DMS53 treated with DMSO at 0.1 percent for 48 hours (cell line): ENCODE data around the gene ADH6.
"Not testable (repeated sequence)": the region's sequence is repeated elsewhere in the genome, so short reads cannot be mapped to it uniquely, and the experiment has no call there.

Experiments
- DNase-seq: peaks from one replicate; lab custom pipeline; 2025; ENCODE audit not compliant: unreplicated experiment; lab: John Stamatoyannopoulos, UW

The ADH6 gene

DNA sequence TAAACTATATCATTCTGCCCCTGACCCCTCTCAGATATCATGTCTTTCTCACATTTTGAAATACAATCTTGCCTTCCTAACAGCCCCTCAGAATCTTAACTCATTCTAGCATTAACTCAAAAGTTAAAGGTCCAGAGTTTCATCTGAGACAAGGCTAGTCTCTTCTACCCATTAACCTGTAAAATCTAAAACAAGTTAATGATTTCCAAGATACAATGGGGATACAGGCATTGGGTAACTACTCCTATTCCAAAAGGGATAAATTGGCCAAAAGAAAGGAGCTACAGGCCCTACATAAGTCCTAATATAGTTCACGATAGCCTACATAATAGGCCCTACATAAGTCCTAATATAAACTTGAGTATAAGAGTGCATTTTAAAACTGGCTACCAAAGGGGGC is 18.9 kb downstream of the ADH6 start:
- DNase-seq = no peak

DNA sequence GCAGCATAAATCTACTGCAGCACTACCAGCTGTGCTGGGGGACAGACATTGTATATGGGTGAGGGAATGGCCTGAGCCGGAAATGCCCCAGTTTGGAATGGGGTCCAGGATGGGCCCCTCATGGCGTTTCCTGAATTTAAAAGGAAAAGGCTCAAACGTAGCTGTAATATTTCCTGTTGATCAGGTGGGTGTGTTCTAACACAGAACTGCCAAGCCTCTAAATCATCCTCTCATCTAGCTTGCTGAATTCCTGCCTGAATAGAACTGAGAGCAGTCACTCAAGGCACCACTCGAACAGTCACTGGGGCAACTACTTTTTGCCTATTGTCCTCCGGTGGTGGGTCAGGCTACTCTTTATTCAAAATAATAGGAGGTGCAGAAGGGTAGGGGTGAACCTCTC is 28.7 kb downstream of the ADH6 start:
- no peak for DNase-seq

DNA sequence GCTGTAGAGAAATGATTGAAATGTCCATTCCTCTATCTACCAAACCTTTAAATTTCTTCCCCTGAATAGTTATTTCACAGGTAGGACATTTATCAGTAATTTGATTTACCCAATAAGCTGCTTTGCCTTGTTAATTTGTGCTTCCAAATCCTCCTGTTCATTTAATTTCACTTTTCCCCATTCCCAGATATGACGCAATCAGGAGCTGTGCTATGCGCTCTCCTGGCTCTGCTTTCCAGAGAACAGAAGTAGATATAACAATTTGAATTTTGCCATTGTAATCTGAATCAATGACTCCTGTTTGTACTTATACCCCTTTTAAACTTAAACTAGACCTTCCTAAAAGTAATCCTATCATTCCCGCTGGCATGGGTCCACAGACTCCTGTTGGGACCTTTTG is 29.1 kb downstream of the ADH6 start:
- not testable (repeated sequence) for DNase-seq

DNA sequence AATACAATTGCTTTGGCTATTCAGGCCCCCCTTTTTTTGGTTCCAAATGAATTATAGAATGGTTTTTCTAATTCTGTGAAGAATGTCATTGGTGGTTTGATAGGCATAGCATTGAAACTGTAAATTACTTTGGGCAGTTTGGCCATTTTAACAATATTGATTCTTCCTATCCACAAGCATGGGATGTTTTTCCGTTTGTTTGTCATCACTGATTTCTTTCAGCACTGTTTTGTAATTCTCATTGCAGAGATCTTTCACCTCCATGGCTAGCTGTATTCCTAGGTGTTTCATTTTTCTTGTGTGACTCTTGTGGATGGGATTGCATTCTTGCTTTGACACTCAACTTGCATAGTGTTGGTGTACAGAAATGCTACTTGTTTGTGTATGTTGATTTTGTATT is 33.0 kb downstream of the ADH6 start:
- DNase-seq = no peak

DNA sequence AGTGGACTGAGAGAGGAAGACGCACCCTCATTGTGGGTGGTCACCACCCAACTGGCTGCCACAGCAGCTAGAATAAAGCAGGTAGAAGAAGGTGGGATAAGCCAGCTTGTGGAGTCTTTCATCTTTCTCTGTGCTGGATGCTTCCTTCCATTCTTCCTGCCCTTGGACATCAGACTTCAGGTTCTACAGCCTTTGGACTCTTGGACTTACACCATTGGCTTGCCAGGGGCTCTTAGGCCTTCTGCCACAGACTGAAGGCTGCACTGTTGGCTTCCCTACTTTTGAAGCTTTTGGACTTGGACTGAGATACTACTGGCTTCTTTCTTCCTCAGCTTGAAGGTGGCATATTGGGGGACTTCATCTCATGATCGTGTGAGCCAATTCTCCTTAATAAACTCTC is 33.5 kb downstream of the ADH6 start:
- no peak for DNase-seq

DNA sequence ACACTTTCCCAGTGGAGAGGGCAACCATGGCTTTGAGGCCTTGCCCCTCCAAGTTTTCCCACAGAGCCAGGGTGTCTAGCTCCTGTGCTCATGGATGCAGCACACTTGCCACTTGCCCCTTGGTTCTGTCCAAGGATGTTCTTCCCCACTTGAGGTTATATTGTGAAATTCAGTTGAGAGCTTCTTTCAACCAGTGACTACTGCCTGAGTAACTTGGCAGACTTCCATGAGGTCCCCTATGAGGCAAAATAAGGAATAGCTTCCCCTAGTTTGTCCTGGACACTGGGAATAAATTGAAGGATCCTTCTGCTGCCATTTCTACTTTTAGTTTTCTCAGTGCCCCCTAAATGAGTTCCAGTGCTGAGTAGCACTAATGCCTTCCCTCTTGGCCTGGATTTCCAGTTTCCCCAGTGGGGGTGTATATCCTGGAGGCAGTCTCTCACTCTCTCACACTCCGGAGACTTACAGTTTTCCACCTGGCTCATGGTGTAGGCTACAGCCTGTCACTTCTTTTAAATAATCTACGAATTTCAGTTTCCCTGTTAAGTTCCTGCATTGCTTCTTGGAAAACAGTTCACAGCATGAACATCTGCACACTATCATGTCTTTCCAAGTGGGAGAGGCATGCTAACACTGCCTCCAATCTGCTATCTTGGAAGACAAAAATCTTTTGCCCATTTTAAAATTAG is 38.5 kb downstream of the ADH6 start:
- no peak for DNase-seq

DNA sequence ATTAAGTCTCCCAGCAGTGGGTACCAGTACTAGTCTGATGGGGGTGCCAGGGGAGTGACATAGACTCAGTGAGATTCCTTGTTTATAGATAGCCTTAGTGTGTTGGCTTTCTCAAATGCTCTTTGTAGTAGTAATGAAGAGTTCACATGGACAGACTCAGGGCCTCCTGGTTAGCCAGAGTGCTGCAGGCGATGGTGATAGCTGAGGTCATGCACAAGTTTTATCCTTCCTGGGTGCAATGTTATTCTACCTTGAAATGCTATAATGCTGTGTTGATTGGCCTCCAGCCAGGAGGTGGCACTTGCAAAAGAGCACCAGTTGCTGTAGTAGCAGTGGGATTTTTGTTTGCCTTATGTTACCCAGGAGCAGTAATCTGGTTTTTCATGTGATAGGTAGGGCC is 39.4 kb downstream of the ADH6 start:
- DNase-seq = no peak

DNA sequence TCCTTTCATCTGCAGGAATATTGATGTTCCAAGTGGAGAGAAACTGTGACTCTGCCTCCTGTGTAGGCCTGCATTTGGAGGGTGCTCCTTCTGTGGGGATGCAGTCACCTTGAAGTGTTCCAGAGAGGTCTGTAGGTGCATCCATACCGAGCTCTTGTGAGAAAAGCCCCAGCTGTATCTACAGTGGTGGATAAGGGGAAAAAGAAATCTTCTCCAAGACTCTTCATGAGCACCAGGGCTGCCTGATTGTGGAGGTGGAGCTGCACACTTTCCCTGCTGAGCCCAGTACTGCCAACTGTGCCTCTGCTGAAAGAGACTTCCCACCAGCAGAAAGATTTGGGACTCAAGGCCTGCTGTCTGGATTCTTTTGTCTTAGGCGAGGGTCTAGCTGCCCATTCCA is 39.9 kb downstream of the ADH6 start:
- DNase-seq = no peak

DNA sequence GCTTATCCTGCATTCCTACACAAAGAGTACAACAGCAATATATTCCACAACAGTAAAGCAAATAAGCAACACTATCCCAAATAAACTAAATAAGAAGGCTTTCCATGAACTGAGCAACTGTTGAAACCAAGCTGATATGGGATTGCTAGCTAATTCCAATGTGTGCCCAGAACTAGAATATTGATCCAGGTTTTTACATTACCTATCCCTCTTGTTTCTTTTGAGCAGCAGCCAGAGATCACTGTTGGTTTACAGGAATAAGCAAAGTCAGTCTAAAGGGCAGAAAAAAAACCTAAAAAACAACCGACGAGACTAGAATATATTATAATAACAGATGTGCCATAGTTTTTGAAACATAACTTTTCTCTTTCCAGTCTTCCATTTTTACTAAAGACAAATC is 52.5 kb downstream of the ADH6 start:
- DNase-seq = no peak

DNA sequence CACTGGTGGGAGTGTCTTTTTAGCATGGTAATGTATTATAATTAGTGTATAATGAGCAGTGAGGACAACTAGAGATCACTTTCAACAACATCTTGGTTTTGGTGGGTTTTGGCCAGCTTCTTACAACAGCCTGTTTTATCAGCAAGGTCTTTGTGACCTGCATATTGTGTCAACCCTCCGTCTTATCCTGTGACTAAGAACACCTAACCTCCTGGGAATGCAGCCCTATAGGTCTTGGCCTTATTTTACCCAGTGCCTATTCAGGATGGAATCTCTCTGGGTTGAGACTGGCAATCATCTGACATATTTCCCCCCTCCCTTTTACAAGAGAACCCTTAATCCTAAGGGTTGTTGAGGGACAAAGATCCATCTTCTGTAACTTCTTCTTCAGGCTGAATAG is 53.1 kb downstream of the ADH6 start:
- no peak for DNase-seq

DNA sequence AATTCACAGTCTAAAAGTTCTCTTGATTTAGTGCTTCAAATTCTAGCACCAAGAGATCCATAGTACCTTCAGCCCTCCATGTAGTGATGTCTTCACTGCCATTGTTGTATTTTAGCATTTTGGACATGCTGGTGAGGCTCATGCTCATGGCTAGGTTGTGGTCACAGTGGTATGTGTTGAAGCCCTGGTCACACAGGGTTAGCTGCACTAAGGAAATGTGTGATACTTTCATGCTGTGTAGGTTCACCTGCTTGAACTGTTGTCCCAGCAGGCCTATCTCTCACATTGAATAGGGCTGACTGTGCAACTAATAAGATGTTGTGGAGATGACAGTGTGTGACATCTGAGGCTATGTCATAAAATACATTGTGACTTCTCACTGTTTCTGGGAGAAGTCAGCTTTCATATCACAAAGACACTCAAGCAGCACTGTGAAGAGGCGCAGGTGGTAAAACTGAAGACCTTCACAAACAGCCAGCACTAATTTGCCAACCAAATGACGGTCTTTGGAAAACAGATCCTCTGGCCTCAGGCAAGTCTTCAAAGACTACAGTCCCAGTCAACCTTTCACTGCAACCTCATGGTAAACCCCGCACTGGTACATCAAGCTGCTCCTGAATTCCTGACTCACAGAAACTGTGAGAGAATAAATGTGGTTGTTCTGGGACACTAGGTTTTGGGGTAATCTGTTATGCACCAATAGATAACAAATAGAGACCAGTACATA is 57.5 kb downstream of the ADH6 start:
- no peak for DNase-seq

DNA sequence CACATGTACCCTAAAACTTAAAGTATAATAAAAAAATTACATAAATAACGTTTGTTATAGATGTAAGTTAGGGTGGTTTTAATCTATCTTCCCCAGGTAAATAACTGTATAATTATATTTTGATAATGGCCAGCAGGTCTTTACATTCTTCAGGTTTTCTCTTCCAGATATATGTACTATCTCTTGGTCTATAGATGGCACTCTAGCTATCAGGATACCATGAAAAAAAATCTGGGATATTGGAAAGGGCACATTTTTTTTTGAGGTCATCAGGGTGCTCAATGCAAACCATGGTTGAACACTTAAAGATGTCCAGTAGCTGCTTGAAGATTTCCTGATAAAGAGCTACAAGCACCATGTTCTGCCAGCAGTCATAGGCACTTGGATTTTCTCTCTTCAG is 59.3 kb downstream of the ADH6 start:
- DNase-seq = no peak

DNA sequence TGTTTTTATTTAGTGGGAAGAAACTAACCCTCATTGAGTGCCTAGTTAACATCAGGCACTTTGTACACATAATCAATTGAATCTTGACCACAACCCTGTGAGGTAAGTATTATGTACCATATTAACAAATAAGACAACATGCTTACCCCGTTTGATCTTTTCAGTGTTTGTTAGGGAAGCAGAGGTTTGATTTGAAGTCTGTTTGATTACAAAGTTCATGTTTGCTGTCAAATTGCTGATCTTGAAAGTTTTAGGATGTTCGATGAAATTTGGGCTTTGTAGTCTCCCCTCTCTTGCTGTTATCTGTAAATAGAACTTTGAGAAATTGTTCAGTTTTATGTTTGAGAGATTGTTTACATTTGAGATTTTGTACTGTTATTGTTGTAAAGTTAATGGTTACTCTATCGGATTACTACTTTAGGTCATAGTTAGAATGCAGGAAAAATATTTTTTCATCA is 61.5 kb downstream of the ADH6 start:
- no peak for DNase-seq

DNA sequence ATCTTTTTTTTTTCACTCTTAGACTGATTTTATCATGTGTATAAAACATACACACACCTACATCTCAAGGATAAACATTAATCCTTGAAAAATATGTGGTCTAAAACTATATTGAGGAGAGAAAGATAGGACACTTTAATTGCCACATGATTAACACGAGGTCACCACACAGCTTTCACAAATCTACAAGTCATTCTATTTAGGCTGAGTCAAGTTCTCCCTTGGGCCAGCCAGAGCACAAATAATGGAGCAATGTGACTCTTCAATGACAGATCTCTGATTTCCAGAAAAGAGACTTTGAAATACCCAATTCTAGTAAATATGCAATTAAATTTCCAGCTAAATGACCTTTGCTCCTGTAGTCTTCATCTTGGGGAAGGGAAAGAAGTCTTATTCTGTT is 62.1 kb downstream of the ADH6 start:
- DNase-seq = no peak

DNA sequence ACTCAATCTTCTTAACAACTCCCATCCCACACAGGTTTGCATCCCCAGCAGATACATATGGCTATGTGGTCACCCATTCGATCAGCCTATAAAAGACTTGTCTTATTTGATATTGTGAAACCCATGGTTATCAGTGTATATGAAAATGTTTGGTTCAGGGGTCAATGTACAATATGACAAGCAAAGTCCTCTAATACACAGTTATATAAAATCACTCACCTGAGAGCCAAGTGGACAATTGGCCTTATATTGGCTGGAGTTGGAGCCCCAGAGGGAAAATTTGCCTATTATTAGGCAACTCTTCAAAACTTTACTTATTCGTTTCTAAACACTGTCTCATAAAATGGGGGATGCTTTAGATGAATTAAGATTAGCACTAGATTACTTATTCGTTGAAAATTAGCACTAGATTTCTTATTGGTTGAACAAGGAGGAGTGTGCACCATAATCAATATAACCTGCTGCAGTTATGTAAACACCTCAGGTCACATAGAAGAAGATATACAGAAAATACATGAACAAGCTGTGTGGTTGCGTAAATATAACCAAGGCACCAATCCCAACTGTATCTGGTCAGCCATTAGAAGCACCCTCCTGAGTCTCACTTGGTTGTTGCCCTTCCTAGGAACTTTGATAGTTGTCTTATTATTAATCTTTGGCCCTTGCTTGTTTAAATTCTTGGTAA is 64.2 kb downstream of the ADH6 start:
- DNase-seq = no peak
